Stimulated activated CD8-positive, alpha-beta memory T cell treated with anti-CD3 and anti-CD28 coated beads, Interleukin-2, amount 100 ng/mL, for 48 hours (primary cell): ENCODE results near the gene CD22.

Experiments
- DNase-seq, 2 donors: peaks; one replicate each; pipeline ENCODE4 v3.0.0-alpha.2; 2020; ENCODE audit warnings: low read depth in 2 of 2

Gene CD22

GRCh38 chr19:35341565-35342225 lies 12.7 kb downstream of the CD22 start:
- no peak for DNase-seq

- DNase-seq, result no peak
Measured at GRCh38 chr19:35342430-35342829, 13.4 kb downstream of the CD22 start.

GRCh38 chr19:35344511-35345031 lies 15.6 kb downstream of the CD22 start:
- no peak for DNase-seq

GRCh38 chr19:35345671-35346111 lies 16.7 kb downstream of the CD22 start:
- DNase-seq, result no peak

- DNase-seq, result peak; percentile 58 to 66
Measured at GRCh38 chr19:35346193-35347052, 17.4 kb downstream of the CD22 start.

GRCh38 chr19:35347171-35347929 lies 18.4 kb downstream of the CD22 start, which contains the start of gene FFAR1:
Gene FFAR1, plus strand, starts transcription at chr19:35347902. Its CDS starts 3,650 bp downstream, at chr19:35351552.
- peak; percentile 27 to 50 for DNase-seq

GRCh38 chr19:35347930-35348298 lies 18.9 kb downstream of the CD22 start:
- no peak for DNase-seq

- no peak for DNase-seq
Measured at GRCh38 chr19:35348911-35349611, 20.1 kb downstream of the CD22 start.

GRCh38 chr19:35349614-35350521 lies 20.9 kb downstream of the CD22 start:
- no peak for DNase-seq

- DNase-seq, result no peak
Measured at GRCh38 chr19:35350591-35350990, 21.6 kb downstream of the CD22 start.

GRCh38 chr19:35351411-35352176 lies 22.6 kb downstream of the CD22 start:
- no peak for DNase-seq

GRCh38 chr19:35352177-35352447 lies 23.1 kb downstream of the CD22 start:
- no peak for DNase-seq

GRCh38 chr19:35352448-35353304 lies 23.7 kb downstream of the CD22 start:
- peak; percentile 40 to 59 for DNase-seq

GRCh38 chr19:35353635-35354034 lies 24.6 kb downstream of the CD22 start:
- no peak for DNase-seq

GRCh38 chr19:35354898-35355297 lies 25.9 kb downstream of the CD22 start:
- no peak for DNase-seq

- DNase-seq, result no peak
Measured at GRCh38 chr19:35355791-35356460, 26.9 kb downstream of the CD22 start.

GRCh38 chr19:35357867-35358573 lies 29.0 kb downstream of the CD22 start, which contains the start of gene FFAR3:
Gene FFAR3, plus strand, starts transcription at chr19:35358460. Its CDS starts 431 bp downstream, at chr19:35358891.
- no peak for DNase-seq
